ENCODE measurements around the gene WDR64.
"Not testable (repeated sequence)": the region's sequence is repeated elsewhere in the genome, so short reads cannot be mapped to it uniquely, and the experiment has no call there.

Gene WDR64

DNA sequence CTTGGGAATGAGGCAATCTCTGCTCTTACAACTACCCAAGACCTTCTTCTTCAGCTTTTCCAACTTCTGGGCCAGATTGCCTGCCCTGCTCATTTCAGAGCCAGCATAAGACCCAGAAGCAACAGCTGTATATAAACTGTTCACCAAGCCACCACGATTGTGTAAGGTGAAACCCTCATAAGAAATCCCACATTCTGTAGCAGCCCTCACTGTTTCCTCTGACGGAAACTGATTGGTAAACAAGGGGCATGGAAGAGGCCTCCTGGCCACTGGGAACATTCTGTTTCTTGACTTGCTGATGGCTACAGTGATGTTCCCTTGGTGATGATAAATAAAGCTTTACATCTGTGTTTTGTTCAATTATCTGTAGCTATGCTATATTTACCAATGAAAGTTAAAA, 156.2 kb downstream of the WDR64 start:
- DNase-seq: no peak

DNA sequence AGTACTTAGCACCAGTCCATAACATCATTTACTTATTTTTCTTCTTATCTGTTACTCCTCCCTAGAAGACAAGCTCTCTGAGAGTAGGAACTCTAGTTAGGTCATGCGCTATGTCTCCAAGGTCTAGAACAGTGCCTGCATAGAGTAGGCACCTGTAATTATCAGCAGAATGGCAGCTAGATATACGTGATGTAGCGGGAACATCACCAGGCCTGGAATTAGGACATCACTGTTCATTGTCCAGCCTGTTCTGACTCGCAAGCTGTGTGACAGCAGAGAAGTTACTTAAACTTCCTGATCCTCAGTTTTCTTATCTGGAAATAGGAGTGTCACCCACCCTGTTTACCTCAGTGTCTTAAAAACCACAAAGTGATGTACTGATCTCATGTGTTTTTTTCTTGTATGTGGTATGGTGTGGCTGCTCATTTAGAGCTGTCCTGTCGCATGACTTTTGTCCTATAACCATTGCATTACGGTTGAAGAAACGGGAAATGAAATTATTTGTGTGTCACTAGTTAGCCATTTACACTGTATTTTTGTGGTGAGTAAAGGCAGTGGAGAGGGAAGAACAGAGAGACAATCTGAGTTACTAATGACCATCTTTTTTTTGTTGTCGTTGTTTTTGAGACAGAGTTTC, 158.8 kb downstream of the WDR64 start:
- DNase-seq: no peak

DNA sequence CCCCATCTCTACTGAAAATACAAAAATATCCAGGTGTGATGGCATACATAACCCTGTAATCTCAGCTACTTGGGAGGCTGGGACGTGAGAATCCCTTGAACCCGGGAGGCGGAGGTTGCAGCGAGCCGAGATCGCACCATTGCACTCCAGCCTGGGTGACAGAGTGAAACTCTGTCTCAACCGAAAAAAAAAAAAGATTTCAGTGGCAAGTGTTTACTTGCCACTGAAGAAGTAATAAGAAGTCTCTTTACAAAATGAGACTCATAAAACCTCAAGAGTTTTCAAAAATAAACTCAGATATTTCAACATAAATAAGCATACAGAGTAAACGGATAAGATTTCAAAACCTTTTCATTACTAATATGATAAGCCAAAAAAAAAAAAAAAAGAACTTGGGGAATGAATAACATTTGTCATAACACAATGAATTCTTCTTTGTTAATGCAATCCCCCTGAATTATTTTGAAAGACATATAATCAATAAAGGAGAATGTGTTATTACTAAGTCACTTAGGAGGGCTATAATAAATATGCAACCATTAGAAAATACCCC, 161.8 kb downstream of the WDR64 start:
- no peak for DNase-seq

DNA sequence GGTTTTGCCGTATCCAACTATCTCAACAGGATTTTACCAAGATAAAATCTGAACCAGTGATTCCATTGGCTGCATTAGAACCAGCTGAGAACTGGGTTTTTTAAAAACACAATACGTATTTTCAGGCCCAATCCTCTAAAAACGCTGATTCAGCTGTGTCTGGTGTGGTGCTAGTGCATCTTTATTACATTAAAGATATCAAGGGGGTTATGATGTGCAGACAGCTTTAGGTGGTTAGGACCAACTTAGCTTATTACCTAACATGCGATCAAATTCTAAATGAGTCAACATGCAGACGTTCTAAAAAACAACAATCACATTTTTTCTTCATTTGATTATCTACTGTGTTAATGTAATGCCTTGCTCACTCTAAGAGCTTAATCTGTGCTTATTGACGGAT, 163.9 kb downstream of the WDR64 start:
- DNase-seq: no peak

DNA sequence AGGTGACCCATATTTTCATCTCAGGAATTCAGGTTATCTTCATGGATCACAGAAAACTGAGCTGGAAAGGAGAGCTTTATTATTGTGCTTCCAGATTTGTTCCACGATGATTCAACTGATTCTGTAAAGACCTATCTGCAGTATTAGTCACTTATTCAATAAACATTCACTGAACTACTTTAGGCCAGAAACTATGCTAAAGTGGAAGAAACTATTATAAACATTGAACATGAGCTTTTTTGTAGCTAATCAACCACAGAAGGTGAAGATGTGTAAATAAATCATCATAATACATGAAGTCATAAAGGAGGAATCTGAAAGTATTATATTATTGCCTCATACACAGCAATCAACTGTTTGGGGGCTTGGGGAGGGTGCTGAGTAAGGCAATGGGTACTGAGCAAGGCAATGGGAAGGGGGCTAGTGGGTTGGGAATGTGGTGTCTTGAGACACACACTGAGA, 165.3 kb downstream of the WDR64 start:
- no peak for DNase-seq

DNA sequence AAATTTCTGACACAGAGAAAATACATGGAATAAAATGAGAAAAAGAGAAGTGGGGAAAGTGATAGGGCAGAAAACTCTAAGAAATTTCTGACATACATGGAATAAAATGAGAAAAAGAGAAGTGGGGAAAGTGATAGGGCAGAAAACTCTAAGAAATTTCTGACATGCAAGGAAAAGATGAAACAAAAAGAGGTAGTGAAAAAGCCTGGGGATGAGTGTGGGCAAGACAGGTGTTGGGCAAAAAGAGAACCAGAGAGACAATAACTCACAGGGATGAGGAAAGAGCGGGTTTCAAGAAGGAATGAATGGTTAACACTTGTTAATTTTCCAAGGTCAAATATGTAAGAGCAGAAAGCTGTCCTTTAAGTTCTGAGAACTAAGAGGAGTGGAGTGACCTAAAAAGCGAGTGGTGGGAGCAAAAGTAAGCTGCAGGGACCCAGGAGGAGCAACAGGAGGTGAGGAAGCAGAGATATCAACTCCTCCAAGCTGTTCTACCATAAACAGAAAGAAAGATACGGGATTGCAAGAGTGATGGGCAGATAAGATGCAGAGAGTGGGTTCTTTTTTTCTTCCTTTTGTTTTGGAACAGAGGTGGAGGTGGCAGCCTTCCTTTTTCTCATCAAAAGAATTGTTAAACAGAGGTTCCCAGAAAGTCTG, 166.0 kb downstream of the WDR64 start:
- DNase-seq: no peak

DNA sequence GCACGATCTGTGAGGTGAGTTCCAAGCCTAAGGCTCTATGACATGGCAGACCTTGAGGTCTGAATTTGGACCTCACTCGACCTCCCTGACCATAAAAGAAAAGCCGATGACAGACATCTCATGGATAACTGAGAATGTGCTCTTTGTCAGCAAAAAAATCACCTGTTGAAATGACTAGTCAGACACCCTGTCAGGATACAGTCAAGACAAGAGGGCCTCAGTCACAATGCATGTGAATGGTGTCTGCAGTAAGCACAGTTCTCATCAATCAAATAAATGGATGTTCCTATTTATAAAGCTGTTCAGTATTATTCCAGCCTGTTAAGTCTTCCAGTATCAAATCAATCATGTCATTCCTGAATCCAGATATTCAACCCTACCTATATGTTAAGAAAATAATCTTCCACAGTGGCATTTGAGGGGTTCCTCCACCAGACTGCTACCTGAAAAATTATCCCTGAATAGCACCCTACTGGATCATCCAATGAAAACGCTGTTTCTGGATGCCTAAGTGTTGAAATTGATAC, 167.3 kb downstream of the WDR64 start:
- no peak for DNase-seq

DNA sequence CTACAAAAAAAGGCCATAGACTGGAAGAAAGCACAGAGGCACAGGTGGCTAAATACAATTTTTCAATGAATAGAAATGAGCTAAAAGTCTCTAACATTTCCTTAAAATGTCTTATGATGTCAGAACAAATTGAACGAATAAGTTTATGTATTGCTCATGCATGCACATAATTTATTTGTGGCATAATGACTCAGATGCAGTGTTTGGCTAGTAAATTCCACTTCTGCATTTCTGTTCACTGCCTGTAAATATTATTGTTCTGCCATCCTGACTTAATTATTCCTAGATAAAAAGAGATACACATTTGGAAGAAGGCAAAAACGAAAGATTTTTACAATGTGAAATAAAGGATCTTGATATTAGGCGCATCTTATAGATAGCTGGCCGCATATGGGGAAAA, 169.3 kb downstream of the WDR64 start:
- DNase-seq: peak; percentile 1 to 3

DNA sequence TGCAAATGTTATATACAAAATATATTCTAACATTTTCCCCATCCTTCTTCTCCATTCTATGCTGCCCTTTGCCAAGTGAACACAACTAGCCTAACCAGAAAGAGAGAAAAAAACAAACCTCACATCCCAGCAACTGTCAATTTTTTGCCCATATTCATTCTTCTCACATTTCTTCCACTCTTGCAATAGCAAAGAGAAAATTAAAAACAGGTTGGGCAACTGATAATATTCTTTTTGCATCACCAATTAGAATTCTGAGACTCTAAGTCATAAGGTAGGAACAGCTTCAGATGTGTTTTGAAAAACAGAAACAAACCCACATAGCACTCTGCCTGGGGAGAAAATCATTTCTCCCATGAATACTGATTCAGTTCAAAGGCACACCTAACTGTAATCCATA, 170.8 kb downstream of the WDR64 start:
- DNase-seq: no peak

DNA sequence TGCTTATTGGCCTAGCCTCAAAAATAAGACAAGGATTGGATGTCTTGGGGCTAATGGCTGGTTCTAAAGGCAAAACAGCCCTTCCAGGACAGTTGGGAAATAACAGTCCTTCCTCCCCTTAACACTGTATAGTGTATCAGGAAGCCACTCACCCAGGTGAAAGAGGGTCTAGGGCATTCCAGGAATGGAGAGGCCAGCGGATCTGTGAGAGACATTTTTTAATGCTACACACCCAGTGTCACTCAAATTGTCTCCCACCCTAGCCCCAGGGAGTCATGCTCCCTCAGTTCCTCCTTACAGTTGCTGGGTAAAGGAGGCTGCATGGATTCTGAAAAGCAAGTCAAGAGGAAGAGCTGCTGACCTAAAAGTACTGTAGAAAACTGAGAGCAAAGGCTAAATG, 171.8 kb downstream of the WDR64 start:
- peak; percentile 24 to 26 for DNase-seq

DNA sequence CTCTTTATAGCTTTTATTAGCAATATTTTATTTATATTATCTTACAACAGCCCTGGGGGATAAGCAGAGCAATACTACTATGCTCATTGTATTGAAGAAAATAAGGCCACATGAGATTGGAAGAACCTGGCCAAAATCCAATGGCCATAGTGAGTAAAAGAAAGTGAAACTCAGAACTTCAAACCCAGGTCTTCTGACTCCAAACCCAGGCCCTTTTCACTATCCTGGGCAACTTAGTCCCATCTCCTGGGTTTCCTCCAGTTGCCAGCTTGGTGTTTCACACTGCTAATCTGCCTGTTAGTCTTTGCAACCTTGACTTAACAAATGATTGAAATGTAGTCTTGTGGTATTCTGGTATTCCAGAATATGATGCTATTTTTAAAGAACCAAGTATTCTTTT, 173.5 kb downstream of the WDR64 start:
- no peak for DNase-seq

DNA sequence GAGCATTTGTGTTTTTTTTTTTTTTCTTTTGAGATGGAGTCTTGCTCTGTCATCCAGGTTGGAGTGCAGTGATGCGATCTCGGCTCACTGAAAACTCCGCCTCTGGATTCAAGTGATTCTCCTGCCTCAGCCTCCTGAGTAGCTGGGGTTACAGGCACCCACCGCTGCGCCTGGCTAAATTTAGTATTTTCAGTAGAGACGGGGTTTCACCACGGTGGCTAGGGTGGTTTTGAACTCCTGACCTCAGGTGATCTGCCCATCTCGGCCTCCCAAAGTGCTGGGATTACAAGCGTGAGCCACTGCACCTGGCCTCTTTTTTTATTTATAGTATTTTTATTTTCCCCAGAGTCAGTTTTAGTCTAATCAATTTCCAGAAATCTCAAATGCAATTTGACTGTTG, 174.5 kb downstream of the WDR64 start:
- not testable (repeated sequence) for DNase-seq

DNA sequence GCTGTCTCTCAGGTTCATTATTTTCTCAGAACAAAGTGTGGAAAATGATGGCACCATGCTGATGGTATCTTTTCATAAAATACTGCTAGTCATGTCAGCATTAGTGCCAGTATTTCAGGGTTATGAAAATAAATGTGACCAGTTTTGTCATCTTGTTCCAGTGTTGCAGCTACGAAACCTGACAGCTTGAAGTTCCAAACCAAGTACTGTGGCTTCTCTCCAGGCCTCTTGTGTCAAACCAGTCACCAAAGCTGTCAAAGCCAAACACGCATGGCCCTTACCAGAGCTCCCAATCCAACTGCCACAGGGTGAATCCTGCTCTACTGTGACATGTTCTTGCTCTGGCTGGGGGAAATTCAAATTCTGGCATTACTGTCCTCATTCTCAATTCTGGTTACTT, 175.2 kb downstream of the WDR64 start:
- DNase-seq: no peak

DNA sequence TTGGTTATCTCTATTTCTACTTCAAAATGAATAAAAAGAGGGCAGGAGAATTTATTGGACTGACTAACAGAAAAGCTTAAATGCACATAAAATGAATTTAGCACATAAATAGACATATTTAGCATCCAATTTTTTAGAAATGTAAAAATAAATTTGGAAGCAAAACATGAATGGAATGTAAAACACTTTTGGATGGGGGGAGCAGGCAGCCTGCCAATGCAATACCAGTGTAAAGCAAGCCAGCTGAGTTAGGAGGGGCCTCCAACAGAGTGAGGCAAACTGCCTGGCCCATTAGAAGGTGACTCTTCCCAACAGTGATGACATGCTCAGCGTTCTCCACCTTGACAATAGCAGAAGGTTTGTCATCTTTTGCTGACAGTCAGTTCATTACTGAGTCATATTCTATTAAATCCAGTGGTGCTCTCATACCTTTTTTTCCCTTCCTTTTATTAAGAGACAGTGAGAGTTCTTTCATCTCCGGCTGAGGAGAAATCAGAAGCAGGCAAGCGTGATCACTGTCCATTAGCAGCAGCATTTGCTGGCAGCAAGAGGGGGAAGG, 176.5 kb downstream of the WDR64 start:
- no peak for DNase-seq

DNA sequence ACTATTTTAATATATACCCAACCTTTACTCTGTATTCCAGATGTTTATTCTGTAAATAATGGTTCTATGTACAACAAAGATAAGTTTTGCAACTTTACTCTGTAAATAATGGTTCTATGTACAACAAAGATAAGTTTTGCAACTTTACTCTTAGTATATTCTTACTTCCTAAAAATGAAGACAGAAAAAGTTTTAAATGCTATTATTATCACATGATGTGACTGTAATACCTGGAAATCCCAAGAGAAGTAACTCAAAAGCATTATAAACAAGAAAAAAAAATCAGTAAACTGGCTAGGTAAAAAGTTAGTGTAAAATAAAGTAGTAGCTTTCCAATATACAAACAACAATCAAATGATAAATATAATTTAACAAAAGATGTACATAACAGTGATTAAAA, 177.4 kb downstream of the WDR64 start:
- no peak for DNase-seq

DNA sequence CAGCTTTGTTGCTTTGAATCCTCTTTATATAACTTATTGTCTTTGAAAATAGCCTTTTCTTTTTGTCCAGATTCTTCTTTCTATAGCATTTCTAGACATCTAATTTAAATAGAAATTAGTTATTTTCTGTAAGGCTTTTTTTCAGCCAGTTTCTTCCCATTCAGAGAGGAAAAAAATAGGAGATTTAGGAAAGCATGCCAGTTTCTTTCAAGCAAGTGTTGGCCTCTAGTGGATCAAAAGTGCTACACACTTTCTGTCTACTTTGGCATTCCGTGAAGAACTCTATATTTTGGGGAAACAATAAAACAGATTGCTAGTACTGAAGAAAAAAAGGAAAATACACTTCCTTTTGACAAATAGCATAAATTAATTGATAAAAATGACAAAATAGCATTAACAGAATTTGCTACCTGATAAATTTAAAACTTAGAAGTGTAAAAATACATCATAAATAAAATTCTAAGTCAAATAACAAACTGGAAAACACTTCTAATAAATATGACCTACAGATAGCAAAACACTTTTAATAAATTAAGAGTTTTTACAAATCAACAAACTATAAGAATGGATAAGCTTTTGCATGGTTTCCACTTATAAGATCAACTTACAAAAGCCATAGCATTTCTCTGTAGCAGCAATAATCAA, 182.8 kb downstream of the WDR64 start:
- DNase-seq: peak; percentile 30 to 49

DNA sequence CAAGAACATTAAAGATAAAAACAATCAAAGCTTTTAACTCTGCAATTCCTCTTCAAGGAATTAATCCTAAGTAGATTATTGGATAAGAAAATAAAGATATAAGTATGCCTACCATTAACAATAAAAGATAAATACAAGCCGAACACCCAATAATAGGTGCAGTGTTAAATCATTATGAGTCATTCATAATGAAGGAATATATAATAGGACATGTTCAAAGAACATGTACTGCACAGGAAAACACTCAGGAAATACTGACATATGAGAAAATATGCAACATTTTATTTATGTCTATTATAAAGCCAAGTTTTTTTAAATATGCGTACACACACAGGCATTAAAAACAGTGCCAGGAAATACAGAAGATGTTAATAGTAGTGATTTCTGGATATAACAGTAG, 184.9 kb downstream of the WDR64 start:
- no peak for DNase-seq

DNA sequence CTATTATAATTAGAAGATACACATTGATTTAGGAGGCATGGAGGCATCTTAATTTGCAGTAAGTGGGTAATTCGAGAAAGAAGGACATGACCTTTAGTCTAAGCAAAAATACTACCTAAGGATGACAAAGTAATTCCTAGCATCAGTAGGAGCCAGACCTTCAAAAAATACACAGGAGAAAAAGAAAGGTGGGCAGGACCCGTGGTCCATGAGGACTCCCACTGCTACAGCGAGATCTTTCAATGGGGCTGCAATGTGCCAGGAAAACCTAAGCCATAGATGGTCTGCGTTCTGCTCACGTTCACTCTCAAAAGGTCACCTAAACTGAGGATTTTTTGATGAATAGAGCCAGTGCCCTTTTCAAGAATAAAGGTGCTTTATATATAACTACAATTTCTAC, 185.3 kb downstream of the WDR64 start:
- DNase-seq: no peak

DNA sequence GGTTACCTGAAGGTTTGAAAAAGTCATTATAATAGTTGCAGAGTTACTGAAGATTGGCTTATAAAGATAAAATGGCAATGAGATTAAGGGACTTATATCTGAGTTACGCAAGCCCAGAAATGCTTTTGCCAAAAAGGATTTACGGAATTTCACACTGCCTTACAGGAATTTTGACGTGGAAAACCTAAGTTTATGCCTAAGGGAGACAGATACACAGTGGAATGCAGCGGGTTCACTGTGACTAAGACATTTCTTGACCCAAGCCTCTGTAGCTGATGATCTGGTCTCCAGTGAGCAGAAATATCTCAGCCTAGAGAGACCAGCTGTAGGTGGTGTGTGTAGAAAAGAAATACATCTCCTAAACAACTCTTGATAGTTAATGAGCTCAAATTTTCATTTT, 185.8 kb downstream of the WDR64 start:
- DNase-seq: no peak

DNA sequence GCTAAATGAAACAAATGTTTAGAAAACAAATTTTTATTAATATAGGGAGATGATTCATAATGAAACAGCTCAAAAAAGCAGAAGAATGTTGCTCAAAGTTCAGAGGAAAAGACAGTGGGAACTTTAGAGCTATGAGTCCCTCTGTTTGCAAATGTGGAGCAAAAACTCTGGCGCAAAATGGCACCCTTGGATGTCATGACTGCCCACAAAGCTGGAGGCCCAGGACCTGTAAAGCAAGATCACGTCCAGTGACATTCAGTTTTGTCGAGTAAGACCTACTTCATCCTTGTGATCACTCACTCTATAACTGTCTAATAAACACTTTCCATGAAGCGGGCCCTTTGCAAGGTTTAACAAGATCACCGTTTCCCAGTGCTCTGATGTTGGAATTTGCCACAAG, 186.8 kb downstream of the WDR64 start:
- no peak for DNase-seq

DNA sequence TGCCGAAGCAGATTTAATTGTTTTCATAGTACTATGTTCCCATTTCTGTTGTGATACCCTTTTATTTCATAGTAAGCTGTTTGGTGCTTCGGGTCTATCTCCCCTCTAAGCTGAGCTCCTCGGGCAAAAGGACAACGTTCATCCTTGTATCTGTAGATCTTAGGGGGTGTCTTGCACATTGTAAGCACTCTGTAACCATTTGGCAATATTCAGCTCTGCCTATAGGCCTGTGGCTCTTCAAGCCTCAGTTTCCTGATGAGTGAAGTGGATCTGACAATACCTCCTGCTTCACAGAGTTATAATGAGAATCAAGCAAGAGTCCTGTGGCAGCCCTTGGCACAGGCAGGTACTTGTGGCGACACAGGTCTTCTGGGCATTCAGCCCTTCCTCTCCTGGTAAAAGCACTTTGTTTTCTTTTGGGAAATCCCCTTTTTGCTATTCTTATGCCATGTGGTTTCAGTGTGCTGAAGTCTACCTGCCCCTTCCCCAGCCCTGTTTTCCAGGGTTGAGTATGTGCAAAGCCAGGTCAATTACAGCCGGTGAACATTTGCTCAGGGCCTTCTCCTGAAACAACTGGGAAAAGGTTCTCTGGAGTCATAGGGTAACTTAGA, 187.4 kb downstream of the WDR64 start:
- no peak for DNase-seq

DNA sequence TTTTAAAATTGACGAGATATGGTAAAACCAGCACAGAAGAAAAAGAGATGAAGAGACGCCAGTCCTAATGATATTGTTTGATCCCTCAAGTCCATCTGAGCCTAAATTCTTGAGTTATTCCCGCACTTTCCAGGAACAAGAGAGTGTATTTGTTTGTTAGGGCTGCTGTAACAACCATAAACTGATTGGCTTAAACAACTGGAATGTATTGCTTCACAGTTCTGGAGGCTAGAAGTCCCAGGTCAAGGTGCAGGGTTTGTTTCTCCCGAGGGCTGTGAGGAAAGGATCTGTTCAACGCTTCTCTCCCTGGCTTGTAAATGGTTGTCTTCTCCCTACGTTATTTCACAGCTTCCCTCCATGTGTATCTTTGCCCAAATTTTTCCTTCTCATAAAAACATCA, 188.1 kb downstream of the WDR64 start:
- DNase-seq: no peak

DNA sequence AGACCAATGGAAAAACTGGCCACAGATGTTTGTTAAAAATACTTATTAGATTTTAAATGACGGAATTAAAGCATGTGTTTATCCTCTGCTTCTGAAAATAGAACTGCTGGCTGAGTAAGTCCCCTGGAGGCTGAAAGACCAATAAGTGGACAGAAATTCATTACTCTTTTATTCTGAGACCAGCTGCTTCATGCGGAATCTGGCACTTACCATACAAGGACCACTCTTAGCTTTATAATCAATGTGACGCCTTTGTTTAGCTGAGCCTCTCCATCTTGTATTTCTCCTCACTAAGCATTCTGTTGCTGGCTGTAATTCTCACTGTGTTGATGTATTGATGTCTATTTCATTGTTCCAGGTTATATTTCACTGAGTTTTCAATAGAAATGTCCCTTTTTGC, 189.6 kb downstream of the WDR64 start:
- DNase-seq: no peak
